CD1c-positive myeloid dendritic cell (primary cell): ENCODE results near the gene MICAL2.

Experiments
- DNase-seq: peaks from one replicate; pipeline ENCODE4 v3.0.0-alpha.2; 2016; ENCODE audit errors: extremely low spot score

The MICAL2 gene

DNA sequence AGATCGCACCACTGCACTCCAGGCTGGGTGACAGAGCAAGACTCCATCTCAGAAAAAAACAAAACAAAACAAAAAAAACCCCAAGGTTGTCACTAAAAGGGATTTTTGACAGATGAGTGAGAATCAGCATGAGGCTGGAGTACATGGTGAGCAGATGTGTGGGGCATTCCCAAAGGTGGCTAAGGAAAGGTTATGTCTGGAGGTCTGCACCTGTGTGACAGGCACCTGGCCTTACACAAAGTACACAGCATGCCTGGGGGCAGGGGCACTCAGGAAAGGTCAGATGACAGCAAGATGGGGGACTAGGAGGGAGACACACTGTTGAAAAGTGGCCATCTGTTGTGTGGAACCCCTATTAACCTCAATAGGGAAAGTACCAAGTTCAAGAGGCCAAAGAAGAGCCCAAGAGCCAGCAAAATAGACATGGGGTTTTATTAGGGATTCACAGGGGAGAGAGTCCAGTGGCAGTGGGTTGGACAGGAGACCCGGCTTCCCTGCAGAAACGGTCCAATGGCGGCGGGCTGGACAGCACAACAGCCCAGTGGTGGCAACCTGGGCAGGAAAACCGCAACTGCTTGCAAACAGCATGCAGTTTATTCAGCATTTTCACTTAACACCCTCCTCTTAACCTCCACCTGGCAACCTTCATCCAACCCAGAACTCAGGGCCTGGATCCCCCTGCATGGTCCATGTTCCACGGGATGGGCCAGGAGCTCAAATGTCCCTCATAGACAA, 101.1 kb downstream of the MICAL2 start:
- DNase-seq: no peak

DNA sequence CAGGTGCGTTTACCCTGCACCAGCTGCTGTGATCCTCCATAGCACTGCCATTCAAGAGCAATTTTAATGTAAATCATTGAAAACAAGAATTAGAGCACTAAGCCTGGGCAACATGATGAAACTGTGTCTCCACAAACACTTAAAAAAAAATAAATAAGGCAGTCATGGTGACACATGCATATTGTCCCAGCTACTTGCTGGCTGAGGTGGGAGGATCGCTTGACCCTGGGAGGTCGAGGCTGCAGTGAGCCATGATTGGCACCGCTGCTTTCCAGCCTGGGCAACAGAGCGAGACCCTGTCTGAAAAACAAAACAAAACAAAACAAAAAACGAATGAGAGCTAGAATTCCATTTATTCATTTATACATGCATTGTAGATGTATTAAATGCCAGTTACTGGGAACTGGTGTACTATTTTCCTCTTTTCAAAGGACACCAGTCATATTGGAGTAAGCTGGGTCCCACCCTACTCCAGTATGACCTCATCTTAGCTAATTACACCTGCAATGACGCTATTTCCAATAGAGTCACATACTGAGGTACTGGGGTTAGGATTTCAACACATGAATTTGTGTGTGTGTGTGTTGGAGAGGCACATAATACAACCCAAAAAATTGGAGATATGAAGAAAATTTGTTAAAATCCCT, 101.9 kb downstream of the MICAL2 start:
- no peak for DNase-seq

- no peak for DNase-seq
These were observed 102.4 kb downstream of the MICAL2 start for GRCh38 chr11:12212821-12213185.

- DNase-seq: no peak
These were observed 103.5 kb downstream of the MICAL2 start for GRCh38 chr11:12213883-12214282.

DNA sequence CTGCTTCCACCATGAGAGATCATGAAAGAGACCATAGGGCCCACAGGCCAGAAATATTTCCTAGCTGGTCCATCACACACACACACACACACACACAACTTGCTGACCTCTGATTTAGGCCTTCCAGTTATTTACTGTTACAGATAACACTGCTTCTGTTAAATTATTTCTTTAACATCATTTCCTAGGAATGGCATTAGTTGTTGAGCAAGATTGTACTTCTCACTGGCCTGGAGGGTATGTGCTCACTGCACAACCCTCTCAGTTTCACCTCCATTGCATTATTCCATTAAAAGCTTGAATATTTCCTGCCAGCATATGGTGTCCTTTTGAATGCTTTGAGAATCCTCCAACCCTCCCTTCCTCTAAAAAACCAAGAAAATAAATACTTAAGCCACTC, 104.4 kb downstream of the MICAL2 start:
- no peak for DNase-seq

- peak; percentile 70 for DNase-seq
These were observed 104.8 kb downstream of the MICAL2 start for GRCh38 chr11:12215181-12215593.

DNA sequence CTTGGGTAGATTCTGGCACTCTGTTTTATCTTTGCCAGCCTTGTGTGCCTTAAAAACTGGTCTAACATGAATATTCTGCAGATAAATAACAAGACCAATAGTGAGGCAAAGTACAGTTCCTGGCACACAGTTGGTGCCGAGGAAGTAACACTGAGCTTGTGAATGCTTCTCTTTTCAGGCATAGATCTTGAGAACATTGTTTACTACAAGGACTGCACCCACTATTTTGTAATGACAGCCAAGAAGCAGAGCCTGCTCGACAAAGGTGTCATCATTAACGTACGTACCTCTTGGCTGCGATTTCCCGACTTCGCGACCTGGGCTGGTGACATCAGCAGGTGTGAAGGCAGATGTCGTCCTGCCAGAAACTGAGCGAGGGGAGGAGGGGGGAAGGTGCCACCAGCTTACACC, 105.7 kb downstream of the MICAL2 start:
- DNase-seq: no peak

DNA sequence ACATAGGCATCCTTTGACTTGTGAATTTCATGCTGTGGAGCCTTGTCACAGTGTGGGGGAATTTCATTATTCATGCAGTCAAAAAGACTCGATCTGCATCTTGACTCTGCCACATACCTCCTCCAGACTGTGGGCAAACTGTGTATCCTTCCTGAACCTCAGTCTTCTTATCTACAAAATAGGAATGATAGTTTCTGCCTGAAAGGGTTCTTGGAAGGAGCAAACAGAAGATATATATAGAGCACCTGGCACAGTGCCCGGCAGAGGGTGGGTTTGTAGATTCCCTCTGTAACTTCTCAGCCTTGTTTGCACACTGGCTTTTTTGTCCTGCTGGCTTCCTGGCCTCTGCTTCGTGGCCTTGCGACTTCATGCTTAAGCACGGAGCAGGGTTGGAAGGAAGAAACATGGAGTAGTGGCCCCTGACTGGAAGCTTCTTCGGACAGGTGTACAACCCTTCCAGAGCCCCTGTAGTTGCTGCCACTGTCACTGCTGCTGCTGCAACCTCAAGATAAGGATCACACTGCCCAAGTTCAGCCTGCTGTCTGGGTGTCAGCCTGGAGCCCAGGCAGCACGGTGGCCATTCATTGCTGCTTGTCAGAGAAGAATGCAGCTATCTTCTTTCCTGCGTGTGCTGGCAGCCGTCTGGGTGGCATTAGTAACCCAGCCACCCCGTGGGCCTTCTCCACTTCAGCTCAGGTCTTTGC, 106.4 kb downstream of the MICAL2 start:
- no peak for DNase-seq

GRCh38 chr11:12217879-12218278, 107.5 kb downstream of the MICAL2 start:
- DNase-seq: no peak

DNA sequence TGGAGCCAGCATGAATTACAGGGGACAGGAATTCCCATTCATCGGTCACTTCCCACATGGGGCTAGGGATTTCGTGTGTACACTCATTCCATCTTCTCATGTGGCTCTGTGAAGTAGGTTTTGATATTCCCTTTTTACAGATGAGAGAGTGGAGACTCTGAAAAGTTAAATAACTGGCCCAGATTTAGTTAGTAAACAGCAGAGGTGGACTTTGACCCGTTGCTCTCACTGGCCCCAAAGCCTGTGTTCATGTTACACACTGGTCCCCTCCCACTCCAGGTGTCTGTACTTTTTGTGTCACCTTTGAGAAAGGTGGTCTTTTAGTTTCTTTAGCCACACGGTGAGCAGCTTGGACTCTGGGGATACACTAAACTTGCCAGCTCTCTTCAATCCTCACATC, 108.5 kb downstream of the MICAL2 start:
- no peak for DNase-seq

GRCh38 chr11:12219757-12220156, 109.4 kb downstream of the MICAL2 start:
- DNase-seq: no peak

- DNase-seq: no peak
These were observed 109.9 kb downstream of the MICAL2 start for GRCh38 chr11:12220305-12220704.

DNA sequence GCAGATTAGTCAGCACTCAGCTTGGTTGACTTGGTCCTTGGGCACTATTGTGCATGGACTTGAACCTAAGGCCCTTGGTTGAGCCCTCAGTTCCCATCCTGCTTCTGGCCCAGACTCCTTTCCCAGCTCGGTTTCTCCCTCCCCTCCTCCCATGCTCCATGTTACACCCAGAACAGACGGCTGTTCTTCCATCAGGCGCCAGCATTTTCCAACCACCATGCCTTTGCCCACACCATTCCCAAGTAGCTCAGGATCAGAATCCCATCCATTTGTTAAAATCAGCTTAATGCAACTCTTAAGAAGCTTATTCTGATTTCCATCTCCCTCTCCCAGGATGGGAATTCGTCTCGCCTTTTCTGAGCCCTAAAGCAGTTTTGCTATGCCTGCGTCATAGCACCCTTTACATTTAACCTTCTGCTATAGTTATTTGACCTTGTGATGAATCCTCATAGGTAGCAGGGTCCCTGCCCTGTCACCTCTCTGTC, 110.7 kb downstream of the MICAL2 start:
- DNase-seq: no peak

DNA sequence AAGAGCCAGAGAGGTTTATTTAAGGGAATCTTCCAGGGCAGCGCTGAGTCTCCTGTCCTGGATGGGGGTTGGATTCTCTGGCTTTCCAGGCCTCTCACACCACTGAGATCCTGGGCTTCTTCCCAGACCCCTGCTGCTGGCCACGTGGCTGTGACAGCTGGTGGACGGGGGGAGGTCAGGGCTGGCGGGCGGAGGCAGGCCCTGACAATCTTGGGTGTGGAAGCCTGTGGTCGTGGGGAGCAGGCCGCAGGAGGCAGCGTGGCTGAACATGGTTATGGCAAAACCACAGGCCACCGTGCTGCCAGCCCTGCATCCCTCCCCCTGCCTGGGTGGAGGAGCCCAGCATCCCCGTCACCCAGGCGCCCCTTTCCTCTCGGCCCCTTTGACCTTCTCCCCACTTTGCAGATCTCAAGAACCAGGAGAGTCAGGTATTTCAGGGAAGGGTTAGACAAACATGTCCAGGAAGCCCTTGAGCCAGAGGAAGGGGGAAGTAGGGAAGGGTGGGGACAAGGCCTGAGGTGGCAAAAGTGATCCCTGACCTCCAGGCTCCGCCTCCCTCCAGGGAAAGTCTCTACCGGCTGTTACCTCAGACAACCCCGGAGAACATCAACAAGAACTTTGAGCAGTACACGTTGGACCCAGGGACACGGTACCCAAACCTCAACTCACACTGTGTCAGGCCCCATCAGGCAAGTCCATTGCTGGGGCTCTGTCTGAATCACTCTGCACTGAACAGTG, 111.8 kb downstream of the MICAL2 start:
- DNase-seq: no peak

DNA sequence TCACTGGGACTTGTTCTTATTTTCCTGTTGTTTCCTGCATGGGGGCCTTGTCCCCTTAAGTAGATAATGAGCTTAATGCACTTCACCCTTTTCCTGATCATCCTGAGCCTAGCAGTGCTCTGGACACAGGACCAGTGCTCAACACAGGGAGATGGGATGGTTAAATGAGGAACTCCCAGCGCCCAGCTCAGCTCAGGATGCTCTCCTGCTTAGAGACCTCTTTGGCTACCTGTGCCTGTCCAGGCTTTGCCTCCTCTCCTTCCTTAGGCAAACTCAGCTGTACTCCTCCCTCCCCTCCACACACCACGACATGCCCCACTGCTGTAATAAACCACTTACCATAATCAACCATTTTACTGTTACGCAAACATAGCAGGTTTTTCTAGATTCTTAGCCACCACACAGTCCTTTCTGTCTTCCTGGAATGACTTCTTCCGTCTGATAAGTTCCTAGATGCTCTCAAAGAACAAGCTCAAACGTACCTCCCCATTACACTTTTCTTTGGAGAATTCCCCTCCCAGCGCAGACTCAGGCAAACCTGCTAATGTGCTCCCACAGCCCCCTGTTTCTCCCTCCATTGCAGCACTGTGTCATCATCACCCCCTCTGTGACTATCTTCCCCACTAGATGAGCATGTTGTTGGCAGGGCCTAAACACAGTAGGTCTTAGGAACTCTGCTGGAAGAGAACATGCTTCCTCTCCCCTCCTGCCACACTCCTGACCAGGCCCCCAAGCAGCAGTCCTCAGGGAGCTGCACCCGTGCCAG, 113.6 kb downstream of the MICAL2 start:
- no peak for DNase-seq

- DNase-seq: peak; percentile 56
These were observed 114.1 kb downstream of the MICAL2 start for GRCh38 chr11:12224537-12224893.

DNA sequence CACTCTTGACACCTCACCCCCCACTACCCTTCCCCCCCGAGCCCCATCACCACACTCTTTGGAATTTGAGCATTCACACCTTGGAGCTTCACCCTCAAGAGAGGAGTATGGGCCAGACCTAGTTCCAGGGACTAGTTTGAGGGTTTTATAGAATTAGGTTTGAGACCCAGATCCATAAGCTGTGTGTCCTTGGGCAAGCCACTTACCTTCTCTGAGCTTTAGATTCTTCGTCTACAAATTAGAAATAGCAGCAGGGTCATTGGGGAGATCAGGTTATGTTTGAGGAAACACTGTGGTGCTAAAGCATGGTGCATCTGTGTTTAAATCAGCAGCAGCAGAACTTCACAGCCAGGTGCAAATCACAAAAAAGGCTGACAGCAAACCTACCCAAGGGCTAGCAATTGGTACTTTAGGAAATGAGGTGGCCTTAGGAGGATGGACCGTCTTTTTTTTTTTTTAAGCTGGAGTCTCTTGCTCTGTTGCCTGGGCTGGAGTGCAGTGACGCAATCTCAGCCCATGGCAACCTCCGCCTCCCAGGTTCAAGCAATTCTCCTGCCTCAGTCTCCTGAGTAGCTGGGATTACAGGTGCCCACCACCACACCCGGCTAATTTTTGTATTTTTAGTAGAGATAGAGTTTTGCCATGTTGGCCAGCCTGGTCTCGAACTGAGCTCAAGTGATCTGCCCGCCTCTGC, 114.8 kb downstream of the MICAL2 start:
- no peak for DNase-seq

DNA sequence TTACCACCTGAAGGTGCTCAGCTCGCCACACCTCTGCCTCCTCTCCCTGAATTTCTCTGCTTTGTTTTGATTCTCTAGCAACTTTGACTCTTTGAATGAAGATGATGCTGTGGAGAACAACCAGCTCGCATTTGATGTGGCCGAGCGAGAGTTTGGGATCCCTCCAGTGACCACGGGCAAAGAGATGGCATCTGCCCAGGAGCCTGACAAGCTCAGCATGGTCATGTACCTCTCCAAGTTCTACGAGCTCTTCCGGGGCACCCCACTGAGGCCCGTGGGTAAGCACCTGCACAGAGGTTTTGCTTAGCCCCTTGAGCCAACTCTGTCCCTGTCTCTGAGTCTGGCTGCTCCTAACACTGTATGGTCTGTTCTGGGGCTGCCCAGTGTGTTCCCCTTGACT, 115.7 kb downstream of the MICAL2 start:
- DNase-seq: no peak

- DNase-seq: no peak
These were observed 119.2 kb downstream of the MICAL2 start for GRCh38 chr11:12229450-12230229.

DNA sequence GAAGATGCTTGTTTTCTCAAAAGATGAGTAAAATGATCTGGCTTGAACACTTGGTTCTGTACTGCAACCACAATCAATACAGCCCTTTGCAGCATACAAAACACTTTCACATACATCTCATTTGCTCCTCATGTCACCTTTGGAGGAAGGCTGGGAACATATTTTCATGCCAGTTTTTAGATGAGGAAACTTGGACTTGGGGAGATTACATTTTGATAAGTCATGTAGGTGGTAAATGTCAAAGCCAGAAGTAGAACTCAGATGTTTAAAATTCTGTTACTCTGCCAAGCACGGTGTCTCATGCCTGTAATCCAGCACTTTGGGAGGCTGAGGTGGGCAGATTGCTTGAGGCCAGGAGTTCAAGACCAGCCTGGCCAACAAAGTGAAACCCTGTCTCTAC, 121.8 kb downstream of the MICAL2 start:
- no peak for DNase-seq
